A549 (cell line): ENCODE results near the gene SHC1. TPM values are rescaled to one million over a fixed set of nuclear protein-coding genes. Genes with fewer than 3 reads are reported as not detected.

Experiments
- ATAC-seq, 2 experiments: fragments of 200-7000 bp in 1 of 2; fragments of >200 bp in 1 of 2; cut with Nextera tagmentation in 1 of 2; cut with Tn5 transposase in 1 of 2; 3 replicates each; pipeline versions ENCODE4 v1.8.0 to v1.9.1; 2018 to 2020; ENCODE audit warnings: mild to moderate bottlenecking in 1 of 2, moderate library complexity in 1 of 2
- CTCF ChIA-PET: fragments of 300-600 bp; sonication (Branson Sonifier 250); formaldehyde crosslinking; extraction: SDS; loops from one replicate; lab custom pipeline; 2021; ENCODE audit warnings: antibody characterized with exemption, inconsistent platforms; lab: Yijun Ruan, JAX
- POLR2A ChIA-PET: fragments of 350-600 bp; formaldehyde crosslinking; extraction: SDS; loops from one replicate; lab custom pipeline; 2021; ENCODE audit warnings: antibody characterized with exemption, inconsistent platforms; lab: Yijun Ruan, JAX
- DNase-seq, 2 experiments: peaks; one replicate each; pipeline versions ENCODE4 v3.0.0 to v3.0.0-alpha.2; 2011 to 2016; ENCODE audit warnings: low read depth in 1 of 2, low spot score in 1 of 2
- FAIRE-seq: peaks from 2 replicates; lab custom pipeline; 2011; peaks lifted over from hg19 to GRCh38; lab: Jason Lieb, UNC
- H3K27ac ChIP-seq, 2 experiments: fragments of >200 bp; sonication (Bioruptor Twin); formaldehyde crosslinking; 3 replicates each; pipeline ENCODE4 v1.5.1; 2016 to 2017
- H3K4me1 ChIP-seq: fragments of >200 bp; sonication (Bioruptor Twin); formaldehyde crosslinking; 3 replicates; pipeline ENCODE4 v1.6.1; 2016
- H3K4me2 ChIP-seq: fragments of >200 bp; sonication (Bioruptor Twin); formaldehyde crosslinking; 3 replicates; pipeline ENCODE4 v1.6.1; 2016
- H3K4me3 ChIP-seq: fragments of >200 bp; sonication (Bioruptor Twin); formaldehyde crosslinking; 3 replicates; pipeline ENCODE4 v1.5.1; 2016
- H3K9me3 ChIP-seq: fragments of >200 bp; sonication (Bioruptor Twin); formaldehyde crosslinking; 3 replicates; pipeline ENCODE4 v1.6.1; 2016
- BCL3 ChIP-seq: fragments of >200 bp; sonication (Bioruptor Twin); formaldehyde crosslinking; IDR thresholded peaks from 3 replicates; pipeline ENCODE4 v1.6.1; 2016
- BHLHE40 ChIP-seq: IDR thresholded peaks from 2 replicates; pipeline ENCODE4 v1.6.1; 2012; ENCODE audit warnings: low read depth, low read length, inconsistent platforms
- CBX8 ChIP-seq: fragments of 200-600 bp; sonication (generic); IDR thresholded peaks from 2 replicates; pipeline ENCODE4 v1.6.1; 2016
- CHD2 ChIP-seq: fragments of 150-350 bp; IDR thresholded peaks from 2 replicates; pipeline ENCODE4 v1.6.1; 2014; ENCODE audit warnings: low read length; ENCODE audit not compliant: partially characterized antibody
- CTCF ChIP-seq: fragments of >200 bp; sonication (Bioruptor Twin); formaldehyde crosslinking; IDR thresholded peaks from 3 replicates; pipeline ENCODE4 v1.5.1; 2016
- E2F6 ChIP-seq: IDR thresholded peaks from 2 replicates; pipeline ENCODE4 v1.6.1; 2012; ENCODE audit warnings: low read depth, borderline replicate concordance
- EP300 ChIP-seq, 2 experiments: fragments of >200 bp; sonication (Bioruptor Twin); formaldehyde crosslinking; IDR thresholded peaks; 2 replicates in 1 of 2; 3 replicates in 1 of 2; pipeline ENCODE4 v1.6.1; 2016 to 2017
- GATA3 ChIP-seq: IDR thresholded peaks from 2 replicates; pipeline ENCODE4 v1.6.1; 2012; ENCODE audit warnings: borderline replicate concordance
- HDAC2 ChIP-seq: fragments of 200-600 bp; sonication (generic); IDR thresholded peaks from 2 replicates; pipeline ENCODE4 v1.6.1; 2016
- JUN ChIP-seq, 2 experiments: fragments of >200 bp; sonication (Bioruptor Twin); formaldehyde crosslinking; IDR thresholded peaks; 2 replicates in 1 of 2; 3 replicates in 1 of 2; pipeline ENCODE4 v1.6.1; 2016 to 2017
- KDM5A ChIP-seq: fragments of 200-600 bp; sonication (generic); IDR thresholded peaks from 2 replicates; pipeline ENCODE4 v1.6.1; 2016; ENCODE audit warnings: antibody characterized with exemption, mild to moderate bottlenecking
- MAX ChIP-seq: IDR thresholded peaks from 2 replicates; pipeline ENCODE4 v1.6.1; 2012
- NFE2L2 ChIP-seq: fragments of 150-350 bp; conservative IDR thresholded peaks from 2 replicates; pipeline ENCODE4 v1.6.1; 2014; ENCODE audit warnings: low read length
- NPAS2 ChIP-seq: fragments of 250-450 bp; sonication (Bioruptor Pico); IDR thresholded peaks from 2 replicates; pipeline ENCODE4 v1.8.0; 2022; ENCODE audit warnings: mild to moderate bottlenecking, moderate library complexity, borderline replicate concordance
- NR3C1 ChIP-seq: fragments of >200 bp; sonication (Bioruptor Twin); formaldehyde crosslinking; IDR thresholded peaks from 3 replicates; pipeline ENCODE4 v1.6.1; 2017
- POLR2A ChIP-seq: IDR thresholded peaks from 2 replicates; pipeline ENCODE4 v1.6.1; 2012; ENCODE audit warnings: mild to moderate bottlenecking, low read length
- POLR2AphosphoS2 ChIP-seq: conservative IDR thresholded peaks from 2 replicates; pipeline ENCODE4 v1.6.1; 2012; ENCODE audit warnings: low read length, improper control_type of control experiment, inconsistent platforms
- RAD21 ChIP-seq, 2 experiments: fragments of >200 bp in 1 of 2; sonication (Bioruptor Twin) in 1 of 2; formaldehyde crosslinking in 1 of 2; IDR thresholded peaks in 1 of 2; conservative IDR thresholded peaks in 1 of 2; 2 replicates in 1 of 2; 3 replicates in 1 of 2; pipeline ENCODE4 v1.6.1; 2012 to 2018; ENCODE audit warnings: inconsistent platforms in 1 of 2
- RARB ChIP-seq: fragments of 250-450 bp; sonication (Bioruptor Pico); IDR thresholded peaks from 2 replicates; pipeline ENCODE4 v1.8.0; 2021; ENCODE audit warnings: mild to moderate bottlenecking, moderate library complexity
- RCOR1 ChIP-seq: fragments of 150-350 bp; IDR thresholded peaks from 2 replicates; pipeline ENCODE4 v1.6.1; 2014; ENCODE audit warnings: antibody characterized with exemption, low read length, low read depth
- REST ChIP-seq: fragments of 200-600 bp; sonication (generic); IDR thresholded peaks from 2 replicates; pipeline ENCODE4 v1.6.1; 2016; ENCODE audit warnings: antibody characterized with exemption, mild to moderate bottlenecking, moderate library complexity
- SMC3 ChIP-seq: fragments of >200 bp; sonication (Bioruptor Twin); formaldehyde crosslinking; IDR thresholded peaks from 3 replicates; pipeline ENCODE4 v1.6.1; 2018; ENCODE audit warnings: inconsistent platforms
- SREBF2 ChIP-seq: fragments of 450-650 bp; IDR thresholded peaks from 2 replicates; pipeline ENCODE4 v1.6.1; 2014; ENCODE audit warnings: mild to moderate bottlenecking, moderate library complexity
- ZNF302 ChIP-seq: fragments of 250-450 bp; sonication (Bioruptor Pico); IDR thresholded peaks from 2 replicates; pipeline ENCODE4 v1.9.0; 2021; ENCODE audit warnings: inconsistent platforms, mild to moderate bottlenecking, moderate library complexity
- WGBS: methylation state at CpG from one replicate; pipeline ENCODE4 v1.1.6; 2017; ENCODE audit errors: missing lambda C conversion rate; 5-methylcytosine and 5-hydroxymethylcytosine counted together
- polyA plus RNA-seq, 4 experiments: library from polyadenylated mRNA; depleted of rRNA in 3 of 4; stranded (reverse); fragments of >200 nt; fragmentation: RNase III in 1 of 4; extraction: RNeasy Plus Mini Kit Qiagen cat#74134 plus additional on column Dnase treatment in 1 of 4; gene quantifications; 2 replicates in 3 of 4; 3 replicates in 1 of 4; pipeline ENCODE4 v1.2.3, GENCODE V29; 2011 to 2017

SHC1 gene
- polyA plus RNA-seq, 2 of the 4 experiments (the other 2 are of a cell fraction), result 118 to 174 TPM

GRCh38 chr1:155004352-155005075 is 34.0 kb upstream of the SHC1 start:
- ChIA-PET POLR2A (interaction anchor here (1.3 to 3.1 kb wide), 6 partner anchors 12 to 80 kb away, joined by 3 to 14 read pairs (median 4); partner anchors contain the start of genes ADAM15 and SHC1), CTCF (no interaction called here)
- Histone ChIP-seq H3K4me1 (peaks cover 60% of the 10 kb centered on the region), H3K4me3 (peak overlapping the region; percentile 80), H3K4me2 (peak overlapping the region; percentile 88), H3K9me3 (no peaks in the 10 kb centered on the region), H3K27ac (peak overlapping the region; percentile 98 to 100)
- DNase-seq (no peak), FAIRE-seq (no peak), ATAC-seq (no peak)
- no peak for TF ChIP-seq CBX8
- TF ChIP-seq CTCF, result no peak
- TF ChIP-seq CHD2, result no peak
- no peak for TF ChIP-seq NR3C1
- TF ChIP-seq POLR2AphosphoS2, result no peak
- no peak for TF ChIP-seq SREBF2
- no peak for TF ChIP-seq NFE2L2
- TF ChIP-seq KDM5A, result no peak
- no peak for TF ChIP-seq BHLHE40
- no peak for TF ChIP-seq GATA3
- TF ChIP-seq HDAC2, result no peak
- no peak for TF ChIP-seq REST
- WGBS, result 9% methylated on average over 5 of the region's 5 CpGs

GRCh38 chr1:155003766-155004351 is 33.3 kb upstream of the SHC1 start:
- FAIRE-seq (no peak), DNase-seq (peak in 1 of 2 experiments; percentile 85), ATAC-seq (peak; percentile 10 to 26; a peak in 5 of 6 replicates)
- H3K4me2 ChIP-seq, result peak overlapping the region; percentile 88
- 7% methylated on average over 12 of the region's 34 CpGs for WGBS
- peaks cover 60% of the 10 kb centered on the region for H3K4me1 ChIP-seq
- no peaks in the 10 kb centered on the region for H3K9me3 ChIP-seq
- H3K4me3 ChIP-seq, result peak overlapping the region; percentile 80
- ChIA-PET CTCF (no interaction called here), POLR2A (interaction anchor here (1.3 to 3.1 kb wide), 6 partner anchors 13 to 81 kb away, joined by 3 to 14 read pairs (median 4); partner anchors contain the start of genes ADAM15 and SHC1)
- peak overlapping the region; percentile 98 to 100 for H3K27ac ChIP-seq
- TF ChIP-seq NPAS2, result no peak
- peak; percentile 43; the same call in 1 of the 2 replicates for TF ChIP-seq E2F6
- TF ChIP-seq HDAC2, result no peak
- 0 out of 2 replicates have a peak, but pooled peaks have one; percentile 33 for TF ChIP-seq BHLHE40
- TF ChIP-seq RARB (CRISPR knock-in tag), result no peak
- TF ChIP-seq ZNF302 (CRISPR knock-in tag), result no peak
- TF ChIP-seq BCL3, result peak; percentile 81; the same call in 2 of the 3 replicates
- no peak for TF ChIP-seq REST
- TF ChIP-seq CBX8, result no peak
- TF ChIP-seq EP300 (IDR thresholded peaks at IDR 0.05), result peak; percentile 47 to 77; a peak in 3 of 5 replicates
- TF ChIP-seq RAD21 (conservative IDR thresholded peaks at IDR 0.05 in 1 of 2, IDR thresholded peaks at IDR 0.05 in 1 of 2), result peak in 1 of 2 experiments; percentile 16; a peak in 1 of 5 replicates
- TF ChIP-seq JUN (IDR thresholded peaks at IDR 0.05), result peak in 1 of 2 experiments; percentile 95; a peak in 4 of 5 replicates
- TF ChIP-seq POLR2A, result no peak
- peak; percentile 24; the same call in 2 of the 3 replicates for TF ChIP-seq SMC3
- peak; percentile 61 for TF ChIP-seq GATA3
- TF ChIP-seq MAX, result peak; percentile 83
- no peak for TF ChIP-seq RCOR1
